HL-60 (cell line): ENCODE data around the gene ATP9B.

Source experiments
- DNase-seq, 2 experiments: peaks; one replicate each; pipeline ENCODE4 v3.0.0-alpha.2; 2010 to 2020; ENCODE audit warnings: low read depth in 1 of 2, low spot score in 1 of 2
- H3K27ac ChIP-seq: fragments of 250-450 bp; sonication (Bioruptor Pico); replicated peaks from 2 replicates; pipeline ENCODE4 v1.5.1; 2020; ENCODE audit warnings: mild to moderate bottlenecking, moderate library complexity
- H3K27me3 ChIP-seq: fragments of 250-450 bp; sonication (Bioruptor Pico); 2 replicates; pipeline ENCODE4 v1.5.1; 2021; ENCODE audit warnings: mild to moderate bottlenecking, moderate library complexity; ENCODE audit not compliant: insufficient read depth, poor library complexity, severe bottlenecking
- H3K4me3 ChIP-seq: replicated peaks from 2 replicates; pipeline ENCODE4 v1.5.1; 2011; ENCODE audit warnings: mild to moderate bottlenecking, control low read depth, low read length; ENCODE audit not compliant: insufficient read depth
- GABPA ChIP-seq: IDR thresholded peaks from 2 replicates; pipeline ENCODE4 v1.6.1; 2012; ENCODE audit warnings: low read depth
- POLR2AphosphoS5 ChIP-seq: IDR thresholded peaks from 2 replicates; pipeline ENCODE4 v1.6.1; 2012; ENCODE audit warnings: low read depth
- REST ChIP-seq: IDR thresholded peaks from 2 replicates; pipeline ENCODE4 v1.6.1; 2012; ENCODE audit warnings: low read depth; ENCODE audit not compliant: insufficient replicate concordance
- SPI1 ChIP-seq: IDR thresholded peaks from 2 replicates; pipeline ENCODE4 v1.6.1; 2012; ENCODE audit warnings: low read depth, mild to moderate bottlenecking, borderline replicate concordance
- TF ChIP-seq, protein P1 (sequence below): IDR thresholded peaks from one replicate; pipeline ENCODE4 v1.5.1; 2011; ENCODE audit warnings: low read length, control low read depth, inconsistent platforms; ENCODE audit not compliant: insufficient read depth

Gene ATP9B

GRCh38 chr18:79361766-79362522 lies 292.8 kb downstream of the ATP9B start:
- TF ChIP-seq POLR2AphosphoS5 (no peak), GABPA (no peak), REST (no peak), SPI1 (no peak)
- TF ChIP-seq, protein P1, sequence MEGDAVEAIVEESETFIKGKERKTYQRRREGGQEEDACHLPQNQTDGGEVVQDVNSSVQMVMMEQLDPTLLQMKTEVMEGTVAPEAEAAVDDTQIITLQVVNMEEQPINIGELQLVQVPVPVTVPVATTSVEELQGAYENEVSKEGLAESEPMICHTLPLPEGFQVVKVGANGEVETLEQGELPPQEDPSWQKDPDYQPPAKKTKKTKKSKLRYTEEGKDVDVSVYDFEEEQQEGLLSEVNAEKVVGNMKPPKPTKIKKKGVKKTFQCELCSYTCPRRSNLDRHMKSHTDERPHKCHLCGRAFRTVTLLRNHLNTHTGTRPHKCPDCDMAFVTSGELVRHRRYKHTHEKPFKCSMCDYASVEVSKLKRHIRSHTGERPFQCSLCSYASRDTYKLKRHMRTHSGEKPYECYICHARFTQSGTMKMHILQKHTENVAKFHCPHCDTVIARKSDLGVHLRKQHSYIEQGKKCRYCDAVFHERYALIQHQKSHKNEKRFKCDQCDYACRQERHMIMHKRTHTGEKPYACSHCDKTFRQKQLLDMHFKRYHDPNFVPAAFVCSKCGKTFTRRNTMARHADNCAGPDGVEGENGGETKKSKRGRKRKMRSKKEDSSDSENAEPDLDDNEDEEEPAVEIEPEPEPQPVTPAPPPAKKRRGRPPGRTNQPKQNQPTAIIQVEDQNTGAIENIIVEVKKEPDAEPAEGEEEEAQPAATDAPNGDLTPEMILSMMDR, result no peak
- no peak for DNase-seq

DNA sequence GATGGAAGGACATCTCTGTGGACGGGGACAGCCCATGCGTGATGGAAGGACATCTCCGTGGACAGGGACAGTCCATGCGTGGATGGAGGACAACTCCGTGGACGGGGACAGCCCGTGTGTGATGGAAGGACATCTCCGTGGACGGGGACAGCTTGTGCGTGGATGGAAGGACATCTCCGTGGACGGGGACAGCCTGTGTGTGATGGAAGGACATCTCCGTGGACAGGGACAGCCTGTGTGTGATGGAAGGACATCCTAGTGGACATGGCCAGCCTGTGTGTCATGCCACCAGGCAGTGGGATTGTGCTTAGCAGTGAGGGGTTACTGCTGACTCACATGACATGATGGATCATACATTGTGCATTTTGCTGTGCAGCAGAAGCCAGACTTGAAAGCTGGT lies 296.5 kb downstream of the ATP9B start:
- no peak for DNase-seq
- Histone ChIP-seq H3K27me3 (no peaks in the 10 kb centered on the region), H3K4me3 (no peak overlapping the region), H3K27ac (no peak overlapping the region)
- TF ChIP-seq POLR2AphosphoS5 (no peak), SPI1 (no peak)
- TF ChIP-seq, protein P1, result no peak

More at GRCh38 chr18:79361766-79362522, 292.8 kb downstream of the ATP9B start:
- H3K27me3 ChIP-seq, result no peaks in the 10 kb centered on the region
- no peak overlapping the region for H3K27ac ChIP-seq
- no peak overlapping the region for H3K4me3 ChIP-seq

DNA sequence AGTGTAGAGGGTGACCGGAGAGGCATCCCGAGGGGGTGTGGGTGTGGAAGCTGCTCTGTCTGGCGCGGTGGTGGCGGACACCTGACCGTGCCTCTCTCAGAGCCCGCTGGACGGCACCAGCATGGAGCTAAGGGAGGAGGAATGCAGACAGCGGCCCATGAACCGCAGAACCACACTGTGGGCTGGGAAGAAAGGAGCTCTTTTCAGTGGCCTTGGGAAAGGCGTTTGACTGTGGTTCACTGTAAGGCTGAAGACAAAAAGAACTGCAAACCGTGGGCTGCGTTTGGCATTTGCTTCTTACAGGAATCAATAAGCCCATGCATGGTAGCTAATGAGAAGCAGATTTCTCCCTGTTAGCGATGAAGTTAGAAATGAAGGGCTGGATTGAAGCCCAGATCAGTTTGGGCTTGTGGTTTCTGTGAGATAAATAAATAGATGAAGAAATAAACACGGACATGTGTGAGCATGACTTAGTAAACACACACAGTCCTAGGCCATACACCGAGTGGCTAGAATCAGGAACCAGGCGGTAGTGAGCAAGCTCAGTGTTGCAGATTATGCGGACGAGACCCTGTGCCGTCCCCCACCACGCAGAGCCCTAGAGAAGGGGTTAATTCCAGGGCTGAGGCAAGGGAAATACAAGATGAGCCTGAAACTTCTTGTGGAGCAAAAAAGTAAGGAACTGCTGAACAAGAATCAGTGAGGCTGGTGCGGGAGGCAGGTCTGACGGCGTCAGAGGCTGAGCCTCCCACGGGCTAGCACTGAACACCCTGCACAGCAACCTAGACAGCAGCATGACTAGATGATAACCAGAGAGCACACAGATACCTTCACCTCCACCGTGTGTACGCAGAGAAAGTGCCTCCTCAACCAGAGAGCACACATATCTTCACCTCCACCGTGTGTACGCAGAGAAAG lies 297.2 kb downstream of the ATP9B start:
- no peak for DNase-seq
- H3K27ac ChIP-seq, result no peak overlapping the region
- H3K4me3 ChIP-seq, result no peak overlapping the region
- TF ChIP-seq, protein P1, result no peak
- TF ChIP-seq GABPA (no peak), REST (no peak), POLR2AphosphoS5 (no peak), SPI1 (no peak)
- H3K27me3 ChIP-seq, result no peaks in the 10 kb centered on the region
